GM19043 (cell line): ENCODE results near the gene PAPSS1.
"Not testable (repeated sequence)": the region's sequence is repeated elsewhere in the genome, so short reads cannot be mapped to it uniquely, and the experiment has no call there.

Source experiments
- ATAC-seq: cut with Tn5 transposase; IDR thresholded peaks from one replicate; pipeline ENCODE4 v1.9.1; 2021; ENCODE audit warnings: low read depth; ENCODE audit not compliant: unreplicated experiment

PAPSS1 gene

DNA sequence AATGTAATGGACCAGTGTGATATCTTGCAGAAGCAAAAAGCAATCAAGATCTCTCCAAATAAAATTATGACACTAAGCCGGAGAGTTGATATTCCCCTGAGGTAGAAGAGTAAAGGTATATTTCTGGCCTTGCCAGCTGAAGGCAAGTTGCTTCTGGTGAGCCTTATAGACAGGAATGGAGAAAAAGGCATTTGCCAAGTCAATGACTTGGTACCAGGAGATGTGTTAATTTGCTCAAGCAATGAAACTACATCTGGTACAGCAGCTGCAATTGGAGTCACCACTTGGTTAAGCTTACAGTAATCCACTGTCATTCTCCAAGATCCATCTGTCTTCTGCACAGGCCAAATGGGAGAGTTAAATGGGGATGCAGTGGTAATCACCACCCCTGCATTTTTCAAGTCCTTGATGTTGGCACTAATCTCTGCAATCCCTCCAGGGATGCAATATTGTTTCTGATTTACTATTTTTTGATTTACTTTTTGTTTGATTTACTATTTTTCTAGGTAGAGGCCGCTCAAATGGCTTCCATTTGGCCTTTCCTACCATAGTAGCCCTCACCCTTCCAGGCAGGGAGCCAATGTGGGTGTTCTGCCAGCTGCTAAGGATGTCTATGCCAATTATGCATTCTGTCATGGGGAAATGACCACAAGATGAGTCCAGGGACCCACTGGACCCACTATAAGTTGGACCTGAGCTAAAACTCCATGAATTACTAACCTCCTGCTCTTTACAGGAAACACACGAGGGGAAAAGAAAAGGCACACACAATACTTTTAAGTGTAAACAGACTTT lies 6.3 kb upstream of the PAPSS1 start:
- ATAC-seq = not testable (repeated sequence)

DNA sequence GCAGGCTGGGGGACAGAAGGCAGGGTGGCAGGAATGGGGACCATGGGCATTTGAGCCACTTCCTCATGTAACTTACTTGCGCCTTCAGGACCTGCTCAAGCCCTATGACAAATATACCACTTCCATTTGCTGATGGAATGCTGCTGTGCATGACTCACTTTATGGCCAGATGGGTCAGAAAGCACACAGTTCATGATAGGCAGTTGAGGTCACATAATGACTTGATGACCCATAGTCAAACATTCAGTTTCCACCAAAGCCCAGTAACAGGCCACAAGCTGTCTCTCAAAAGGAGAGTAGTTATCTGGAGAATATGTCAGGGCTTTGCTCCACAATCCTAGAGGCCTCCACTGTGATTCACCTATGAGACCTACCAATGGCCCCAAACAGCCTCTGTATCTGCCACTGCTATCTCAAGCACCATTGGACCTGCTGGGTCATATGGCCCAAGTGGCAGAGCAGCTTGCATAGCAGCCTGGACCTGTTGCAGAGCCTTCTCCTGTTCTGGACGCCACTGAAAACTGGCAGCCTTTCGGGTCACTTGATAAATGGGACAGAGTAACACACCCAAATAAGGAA lies 5.3 kb upstream of the PAPSS1 start:
- ATAC-seq = no peak

DNA sequence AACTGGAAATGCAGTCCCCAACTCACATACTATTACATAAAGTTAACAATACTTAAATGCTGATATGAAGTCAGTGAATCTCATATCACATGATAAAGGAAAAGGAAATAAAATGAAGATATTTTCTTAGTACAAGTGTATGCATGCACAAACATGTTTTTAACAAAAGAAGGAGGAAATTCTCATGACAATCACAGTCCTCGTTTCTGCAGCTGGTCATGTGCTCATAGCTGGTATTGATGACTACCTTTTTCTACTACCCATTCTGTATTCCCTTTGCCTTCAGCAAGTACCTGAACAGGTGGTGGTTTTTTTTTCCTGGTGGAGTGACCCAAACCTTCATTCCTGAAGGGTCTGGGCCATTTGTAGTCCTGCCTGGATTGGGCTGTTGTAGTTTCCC lies 3.3 kb upstream of the PAPSS1 start:
- ATAC-seq = not testable (repeated sequence)

DNA sequence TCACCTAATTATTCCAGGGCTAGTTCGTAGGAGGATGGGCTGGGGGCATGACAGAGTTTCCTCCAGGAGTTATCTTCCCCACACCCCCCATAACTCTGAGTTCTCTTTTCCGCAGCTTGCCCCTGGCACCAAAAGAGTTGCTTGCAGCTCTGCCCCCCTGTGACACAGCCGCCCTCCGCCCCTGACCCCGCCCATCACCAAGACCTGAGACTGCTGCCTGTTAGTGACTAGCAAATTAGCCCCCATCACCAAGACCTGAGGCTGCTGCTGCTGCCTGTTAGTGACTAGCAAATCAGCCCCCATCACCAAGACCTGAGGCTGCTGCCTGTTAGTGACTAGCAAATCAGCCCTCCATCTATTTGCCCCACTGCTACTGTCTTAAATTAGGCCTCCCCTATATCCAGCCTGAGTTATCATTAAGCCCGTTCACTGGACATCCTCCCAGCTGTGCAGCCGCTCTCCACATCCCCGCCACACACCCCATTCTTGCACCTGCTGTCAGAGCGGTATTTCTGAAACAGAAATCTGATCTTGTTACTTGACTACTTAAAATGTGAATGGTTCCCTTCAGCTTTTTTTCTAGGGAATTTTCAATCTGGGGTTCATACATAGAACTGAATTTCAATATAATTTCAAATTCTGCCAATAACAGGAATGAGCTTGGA lies 1.5 kb upstream of the PAPSS1 start:
- no peak for ATAC-seq

DNA sequence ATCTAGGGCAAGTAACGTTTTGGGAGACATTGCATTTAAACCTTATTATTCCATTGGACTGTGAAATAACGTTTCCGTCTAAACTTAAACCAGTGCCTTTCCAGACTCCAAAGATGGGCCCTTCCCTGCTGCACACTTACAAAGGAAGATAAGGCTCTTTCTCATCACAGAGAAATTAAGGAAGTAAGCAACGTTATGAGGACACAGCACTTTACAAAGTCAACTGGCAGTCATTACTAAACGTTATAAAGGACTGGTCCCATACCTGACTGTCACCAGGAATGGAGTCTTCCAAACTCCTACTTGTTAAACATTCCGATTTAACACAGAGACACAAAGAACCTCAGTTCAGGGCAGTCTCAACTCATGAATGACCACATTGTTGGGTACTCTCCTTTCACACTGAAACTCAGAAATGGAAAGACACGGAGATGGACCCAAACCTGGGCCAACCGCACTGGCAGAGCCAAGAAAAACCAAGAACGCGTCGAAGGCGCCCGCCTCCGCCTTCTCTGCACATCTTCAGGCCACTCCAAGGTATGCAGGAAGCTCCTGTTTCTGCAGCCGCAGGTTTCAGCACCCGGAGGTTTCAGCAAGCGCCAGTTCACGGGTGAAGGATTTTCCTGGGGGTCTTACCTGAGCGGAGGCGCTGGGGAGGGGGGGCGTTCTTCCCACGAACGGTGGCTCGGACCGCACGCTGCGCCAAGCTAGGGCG lies 670 bp downstream of the PAPSS1 start:
- peak; percentile 7 for ATAC-seq

DNA sequence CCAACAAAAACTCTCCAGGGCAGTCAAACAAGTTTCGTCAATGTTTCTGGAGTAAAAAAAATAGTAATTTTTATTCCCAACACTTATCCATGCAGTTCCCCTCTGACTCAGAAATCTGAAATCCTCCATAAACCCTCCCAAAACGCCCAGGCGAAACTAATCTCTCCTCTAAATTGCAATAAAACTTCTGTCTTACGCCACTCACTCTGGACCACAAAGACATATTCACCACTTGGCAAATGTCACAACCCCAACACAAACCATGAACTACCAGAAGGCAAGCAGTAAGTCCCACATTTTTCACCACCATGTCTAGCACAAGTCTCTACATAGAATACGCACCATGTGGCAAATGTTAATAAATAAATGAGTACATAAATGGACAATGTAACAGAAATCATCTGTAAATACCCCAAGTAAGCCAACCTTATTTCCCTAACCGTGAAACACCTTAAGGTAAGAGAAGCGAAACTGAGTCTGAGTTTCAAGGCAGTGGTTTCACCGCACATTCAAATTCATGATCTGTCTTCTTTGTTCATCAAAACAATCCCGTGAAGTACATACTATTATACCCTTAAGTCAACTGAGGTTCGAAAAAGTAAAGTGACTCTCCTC lies 1.6 kb downstream of the PAPSS1 start:
- ATAC-seq = peak; percentile 29

DNA sequence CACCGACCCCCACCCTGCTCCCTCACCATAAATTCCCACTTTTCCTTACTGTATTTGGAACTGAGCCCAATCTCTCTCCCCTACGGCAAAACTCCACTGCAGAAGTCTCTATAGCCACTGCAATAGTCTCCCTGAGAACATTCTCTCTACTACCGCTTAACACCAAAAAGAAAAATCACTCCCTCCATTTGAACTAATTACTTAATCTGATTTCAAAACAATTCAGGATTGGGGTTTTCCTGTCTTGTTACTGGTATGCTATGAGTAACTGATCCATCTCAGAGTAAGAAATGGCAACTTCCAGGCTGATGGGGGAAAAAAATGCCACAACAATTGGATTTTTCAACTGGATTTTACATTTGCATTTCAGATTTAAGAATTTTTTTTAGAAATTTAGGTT lies 5.8 kb downstream of the PAPSS1 start:
- ATAC-seq = no peak

DNA sequence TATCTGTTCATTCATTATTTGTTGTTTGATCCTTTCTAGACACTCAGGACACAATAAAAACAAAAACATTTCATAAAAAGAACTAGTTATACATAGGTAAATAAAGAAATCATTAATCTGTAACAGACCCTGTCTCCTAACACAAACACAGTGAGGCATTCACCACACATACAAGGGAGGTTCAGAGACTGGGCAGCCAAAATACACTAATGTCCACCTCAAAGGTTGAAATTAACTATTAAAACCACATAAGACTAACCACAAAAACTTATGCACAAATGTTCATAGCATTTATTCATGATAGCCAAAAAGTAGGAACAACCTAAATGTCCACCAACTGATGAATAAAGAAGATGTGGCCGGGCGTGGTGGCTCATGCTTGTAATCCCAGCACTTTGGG lies 7.8 kb downstream of the PAPSS1 start:
- ATAC-seq = no peak

DNA sequence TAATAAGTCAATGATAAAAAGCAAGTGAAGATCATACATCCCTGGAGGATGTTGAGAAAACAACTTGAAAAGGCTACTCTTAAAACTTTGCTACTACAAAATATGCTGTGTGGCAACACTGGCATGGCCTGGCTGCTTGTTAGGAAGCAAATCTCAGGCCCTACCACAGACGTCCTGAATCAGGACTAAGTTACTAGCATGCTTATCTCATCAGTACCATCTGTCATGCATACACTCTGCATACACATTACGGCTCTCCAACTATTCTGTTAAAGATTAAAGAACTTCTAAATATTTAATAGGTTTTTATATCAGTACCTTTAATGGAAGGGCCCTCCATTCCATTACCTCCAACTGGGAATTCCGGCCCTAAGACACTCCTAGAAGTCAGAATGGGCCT lies 8.2 kb downstream of the PAPSS1 start:
- no peak for ATAC-seq

DNA sequence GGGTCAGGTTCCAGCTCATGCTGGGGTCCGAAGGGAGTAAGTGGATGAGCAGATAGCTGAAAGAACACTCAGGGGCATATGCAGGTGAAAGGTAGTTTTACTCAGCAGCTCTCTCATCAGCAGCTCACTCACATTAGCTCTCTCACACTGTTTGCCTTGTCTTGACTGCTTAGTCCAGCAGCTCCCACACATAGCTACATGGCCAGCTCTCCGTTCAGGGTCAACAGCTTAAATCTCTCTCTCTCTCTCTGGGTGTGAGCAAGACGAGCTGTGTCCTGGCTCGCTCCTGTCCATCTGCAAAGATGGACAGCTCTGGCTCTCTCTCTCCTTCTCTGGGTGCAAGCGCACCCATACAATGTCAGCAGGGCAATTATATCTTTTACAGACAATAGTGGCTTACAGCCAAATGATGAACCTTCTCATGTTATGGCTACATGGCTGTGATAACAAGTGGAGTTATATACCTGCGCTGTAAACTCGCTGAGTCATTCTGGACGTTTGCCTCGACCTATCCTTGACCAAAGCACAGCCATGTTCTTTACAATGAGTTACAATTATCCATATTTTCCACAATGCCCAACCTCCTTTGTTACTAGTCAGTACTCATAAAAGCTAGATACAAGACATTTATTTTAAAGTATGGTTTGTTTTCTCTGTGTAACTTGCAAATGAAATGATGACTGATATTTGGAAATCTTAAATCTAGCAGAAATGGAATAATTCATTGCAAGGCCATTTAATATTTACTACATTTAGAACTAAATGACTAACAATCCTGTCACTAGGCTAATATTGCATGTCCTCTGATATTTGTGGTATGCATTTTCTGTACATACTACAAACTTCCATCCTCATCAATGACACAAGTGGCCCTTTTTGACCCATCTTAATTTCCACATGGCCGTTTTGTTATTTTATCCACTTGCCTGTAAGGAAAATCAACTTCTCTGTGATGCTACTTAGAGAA lies 9.3 kb downstream of the PAPSS1 start:
- ATAC-seq = no peak

DNA sequence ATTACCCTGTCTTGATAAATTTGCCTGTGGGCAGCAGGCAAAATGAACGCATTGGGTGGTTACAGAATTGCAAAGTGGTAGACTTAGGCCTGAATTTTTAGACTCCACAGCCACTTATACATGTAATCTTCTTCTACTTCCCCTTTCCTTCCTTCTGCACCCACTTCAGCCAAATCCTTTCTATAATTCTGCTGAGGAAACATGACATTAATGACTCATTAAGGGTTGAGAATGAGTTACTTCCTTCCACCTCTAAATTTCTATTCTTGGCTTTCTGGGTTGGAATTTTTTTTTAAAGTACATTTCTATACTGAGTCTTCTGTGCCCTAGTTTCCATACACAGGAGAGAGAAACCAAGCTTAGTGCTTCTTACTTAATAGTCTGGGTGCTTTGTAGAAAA lies 10.1 kb downstream of the PAPSS1 start:
- no peak for ATAC-seq

DNA sequence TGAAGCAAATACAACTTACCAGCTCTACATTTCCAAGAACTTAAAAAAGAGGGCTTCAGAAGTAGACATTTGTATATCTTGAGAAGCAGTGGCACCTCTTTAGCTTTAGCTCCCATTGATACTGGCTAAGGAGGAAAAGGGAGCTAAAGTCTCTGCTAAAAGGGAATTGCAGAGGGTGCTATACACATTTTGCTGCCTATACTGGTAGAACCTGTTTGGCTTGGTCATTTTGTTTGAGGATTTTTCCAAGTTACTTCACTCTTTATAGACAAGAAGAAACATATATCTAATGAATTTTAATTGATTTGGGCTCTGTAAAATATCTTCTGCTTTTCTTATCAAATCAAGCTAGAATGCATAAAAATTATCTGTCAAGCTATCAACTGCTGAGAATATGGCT lies 11.8 kb downstream of the PAPSS1 start:
- no peak for ATAC-seq

DNA sequence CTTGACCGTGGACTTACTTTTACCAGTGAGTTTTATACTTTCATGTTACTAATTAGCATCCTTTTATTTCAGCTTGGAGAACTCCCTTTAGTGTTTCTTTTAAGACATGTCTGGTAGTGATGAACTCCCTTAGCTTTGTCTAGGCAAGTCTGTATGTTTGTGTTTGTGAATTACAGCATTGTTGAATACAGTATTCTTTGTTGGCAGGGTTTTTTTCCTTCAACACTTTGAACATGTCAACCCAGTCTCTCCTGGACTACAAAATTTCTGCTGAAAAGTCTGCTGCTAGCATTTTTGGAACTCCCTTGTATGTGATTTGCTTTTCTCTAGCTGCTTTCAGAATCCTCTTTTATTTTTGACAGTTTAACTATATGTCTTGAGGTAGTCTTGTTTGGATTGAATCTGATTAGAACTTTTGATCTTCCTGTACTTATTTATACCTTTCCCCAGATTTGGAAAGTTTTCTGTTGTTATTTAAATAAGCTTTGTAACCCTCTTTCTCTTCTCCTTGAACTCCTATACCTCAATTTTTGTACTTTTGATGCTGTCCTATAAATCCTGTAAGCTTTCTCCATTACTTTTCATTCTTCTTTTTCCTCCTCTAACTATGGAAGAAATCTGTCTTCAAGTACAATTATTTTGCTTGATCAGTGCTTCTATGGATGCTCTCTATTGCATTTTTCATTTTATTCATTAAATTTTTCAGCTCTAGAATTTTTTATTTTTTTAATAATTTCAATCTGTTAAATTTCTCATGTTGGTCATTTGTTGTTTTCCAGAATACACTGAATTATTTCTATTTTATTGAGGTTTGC lies 14.1 kb downstream of the PAPSS1 start:
- no peak for ATAC-seq

DNA sequence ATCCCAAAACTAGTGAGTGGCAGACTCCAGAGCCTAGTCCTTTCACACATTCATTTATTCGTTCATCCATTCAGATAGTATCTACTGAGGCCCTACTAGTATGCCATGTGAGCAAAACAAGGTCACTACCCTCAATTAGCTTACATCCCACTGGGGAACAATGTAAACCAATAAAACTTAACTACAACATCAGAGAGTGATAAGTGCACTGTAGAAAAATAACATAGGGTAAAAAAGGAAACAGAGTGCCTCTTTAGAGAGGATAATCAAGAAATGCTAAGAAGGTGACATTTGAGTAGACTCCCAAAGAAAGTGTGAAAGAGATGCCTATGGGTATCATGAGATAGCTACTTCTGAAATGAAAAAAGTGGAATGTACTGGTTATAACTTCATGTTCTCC lies 18.5 kb downstream of the PAPSS1 start:
- no peak for ATAC-seq

DNA sequence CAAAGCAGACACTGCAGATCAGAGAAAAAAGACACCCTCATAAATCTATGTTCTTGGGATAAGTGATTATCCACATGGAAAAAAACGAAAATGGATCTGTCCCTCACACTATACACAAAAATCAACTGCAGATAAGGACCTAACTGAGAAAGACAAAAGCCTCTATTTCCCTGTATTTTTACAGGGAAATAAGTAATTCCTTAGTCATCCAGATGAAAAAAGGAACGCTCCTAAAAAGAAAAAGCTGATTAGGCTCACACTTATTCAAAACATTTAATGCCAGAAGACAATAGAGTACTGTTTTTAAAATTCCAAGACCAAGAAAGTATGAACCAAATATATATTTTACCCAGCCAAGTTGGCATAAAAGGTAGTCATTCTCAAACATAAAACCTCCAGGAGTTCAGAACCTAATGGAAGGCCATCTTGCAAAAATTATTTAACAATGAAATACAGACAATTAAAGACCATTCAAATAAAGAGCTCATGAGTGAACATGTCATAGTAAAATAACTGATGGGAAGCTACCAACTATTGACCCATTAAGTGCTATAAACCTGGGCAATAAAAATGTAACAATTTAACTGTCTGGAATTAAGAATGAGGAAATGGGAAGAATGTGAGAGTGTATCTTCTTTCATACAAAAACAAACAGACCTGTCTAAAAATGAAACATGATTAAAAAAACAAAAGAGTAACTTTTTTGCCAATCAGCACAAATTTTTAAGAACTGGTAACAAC lies 20.4 kb downstream of the PAPSS1 start:
- no peak for ATAC-seq

DNA sequence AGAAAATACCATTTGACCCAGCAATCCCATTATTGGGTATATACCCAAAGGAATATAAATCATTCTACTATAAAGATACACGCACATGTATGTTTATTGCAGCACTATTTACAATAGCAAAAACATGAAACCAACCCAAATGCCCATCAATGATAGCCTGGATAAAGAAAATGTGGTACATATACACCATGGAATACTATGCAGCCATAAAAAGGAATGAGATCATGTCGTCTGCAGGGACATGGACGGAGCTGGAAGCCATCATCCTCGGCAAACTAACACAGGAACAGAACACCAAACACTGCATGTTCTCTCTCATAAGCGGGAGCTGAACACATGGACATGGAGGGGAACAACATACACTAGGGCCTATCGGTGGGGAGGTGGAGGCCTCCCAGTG lies 23.8 kb downstream of the PAPSS1 start:
- ATAC-seq = not testable (repeated sequence)

DNA sequence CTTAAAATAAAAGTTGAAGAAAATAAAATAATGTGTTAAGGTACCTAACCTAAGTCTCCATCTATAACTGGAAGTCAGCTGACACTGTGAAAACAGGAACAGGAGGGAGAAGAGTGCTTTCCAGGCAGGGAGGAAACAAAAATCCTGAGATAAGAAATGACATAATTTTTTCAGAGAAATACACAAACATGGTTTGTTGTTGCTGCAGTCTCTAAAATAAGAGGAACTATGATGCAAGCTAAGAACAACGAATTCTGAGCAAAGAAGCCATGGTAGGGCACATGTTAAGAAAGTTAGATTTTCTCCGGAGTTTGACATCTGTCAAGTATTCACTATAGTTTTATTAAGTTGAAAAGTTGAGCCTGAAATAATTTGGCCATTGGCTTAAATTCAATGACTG lies 26.9 kb downstream of the PAPSS1 start:
- ATAC-seq = no peak

DNA sequence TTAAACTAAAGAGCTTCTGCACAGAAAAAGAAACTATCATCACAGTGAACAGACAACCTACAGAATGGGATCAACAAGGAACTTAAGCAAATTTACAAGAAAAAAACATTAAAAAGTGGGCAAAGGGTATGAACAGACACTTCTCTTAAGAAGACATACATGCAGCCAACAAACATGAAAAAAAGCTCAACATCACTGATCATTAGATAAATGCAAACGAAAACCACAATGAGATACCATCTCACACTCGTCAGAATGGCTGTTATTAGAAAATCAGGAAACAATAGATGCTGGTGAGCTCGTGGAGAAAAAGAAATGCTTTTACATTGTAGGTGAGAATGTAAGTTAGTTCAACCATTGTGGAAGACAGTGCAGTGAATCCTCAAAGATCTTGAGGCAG lies 27.8 kb downstream of the PAPSS1 start:
- ATAC-seq = no peak
